PC-9 (cell line): Measurements from ENCODE around the gene PPARA. TPM values are rescaled to one million over a fixed set of nuclear protein-coding genes. Genes with fewer than 3 reads are reported as not detected.
A peak's percentile ranks its signal among the peaks of the same experiment; 100 is the strongest.

Source experiments
- BruUV-seq: library from RNA; stranded (reverse); fragments of 400-500 nt; replicated peaks from 2 replicates; lab custom pipeline; 2021; lab: Mats Ljungman, UMichigan
- CTCF ChIA-PET: fragments of 300-600 bp; sonication (Branson Sonifier 250); formaldehyde crosslinking; loops from one replicate; lab custom pipeline; 2022; ENCODE audit warnings: antibody characterized with exemption; lab: Charles Lee
- POLR2A ChIA-PET: fragments of 300-600 bp; sonication (Branson Sonifier 250); formaldehyde crosslinking; loops from one replicate; lab custom pipeline; 2022; ENCODE audit warnings: antibody characterized with exemption; ENCODE audit not compliant: unreplicated experiment; lab: Charles Lee
- DNase-seq, 2 experiments: peaks; one replicate each; pipeline versions ENCODE4 v3.0.0 to v3.0.0-alpha.2; 2015 to 2022; ENCODE audit warnings: mixed read lengths in 1 of 2
- H2AFZ ChIP-seq: fragments of 200-600 bp; sonication (generic); 2 replicates; pipeline ENCODE4 v1.8.1; 2017; ENCODE audit warnings: antibody characterized with exemption
- H3F3A ChIP-seq: fragments of 200-600 bp; sonication (generic); 2 replicates; pipeline ENCODE4 v1.8.1; 2017; ENCODE audit warnings: antibody characterized with exemption, mild to moderate bottlenecking, low read depth; ENCODE audit not compliant: insufficient read depth
- H3K27ac ChIP-seq: fragments of 200-600 bp; sonication (generic); 2 replicates; pipeline ENCODE4 v1.6.1; 2016; ENCODE audit warnings: mixed run types
- H3K27me3 ChIP-seq: fragments of 200-600 bp; sonication (generic); 2 replicates; pipeline ENCODE4 v1.6.1; 2016; ENCODE audit warnings: low read depth, mixed run types; ENCODE audit not compliant: insufficient read depth
- H3K36me3 ChIP-seq: fragments of 200-600 bp; sonication (generic); 2 replicates; pipeline ENCODE4 v1.6.1; 2016; ENCODE audit warnings: low read depth, mixed run types
- H3K4me1 ChIP-seq: fragments of 200-600 bp; sonication (generic); replicated peaks from 2 replicates; pipeline ENCODE4 v1.6.1; 2016; ENCODE audit warnings: mixed run types; ENCODE audit not compliant: insufficient read depth
- H3K4me2 ChIP-seq: fragments of 200-600 bp; sonication (generic); 2 replicates; pipeline ENCODE4 v1.6.1; 2017; ENCODE audit warnings: mixed run types
- H3K4me3 ChIP-seq: fragments of 200-600 bp; sonication (generic); 2 replicates; pipeline ENCODE4 v1.6.1; 2016; ENCODE audit warnings: mixed run types
- H3K79me2 ChIP-seq: fragments of 200-600 bp; sonication (generic); 2 replicates; pipeline ENCODE4 v1.6.1; 2017; ENCODE audit warnings: low read depth, mixed run types
- H3K9me2 ChIP-seq: fragments of 200-600 bp; sonication (generic); 2 replicates; pipeline ENCODE4 v1.8.1; 2017; ENCODE audit warnings: mild to moderate bottlenecking; ENCODE audit not compliant: insufficient read depth
- H3K9me3 ChIP-seq: fragments of 200-600 bp; sonication (generic); 2 replicates; pipeline ENCODE4 v1.8.1; 2016; ENCODE audit warnings: low read depth; ENCODE audit not compliant: insufficient read depth
- H4K20me1 ChIP-seq: fragments of 200-600 bp; sonication (generic); 2 replicates; pipeline ENCODE4 v1.8.1; 2017; ENCODE audit not compliant: insufficient read depth
- EZH2 ChIP-seq: fragments of 200-600 bp; sonication (generic); IDR thresholded peaks from 2 replicates; pipeline ENCODE4 v1.8.0; 2017; ENCODE audit warnings: antibody characterized with exemption, low read depth
- intact Hi-C: fragments of 100-400 bp; cut with micrococcal nuclease; formaldehyde crosslinking; loops from one replicate; pipeline ENCODE4 v1.10.0; 2022; ENCODE audit not compliant: unreplicated experiment
- total RNA-seq: library from RNA; stranded (reverse); gene quantifications from 2 replicates; pipeline ENCODE4 v1.2.3, GENCODE V29; 2021
- TF ChIP-seq, protein P1 (sequence below): fragments of 200-600 bp; sonication (generic); conservative IDR thresholded peaks from 2 replicates; pipeline ENCODE4 v1.6.1; 2017; ENCODE audit warnings: mixed run types, antibody characterized with exemption, mild to moderate bottlenecking, moderate library complexity

Gene PPARA
- total RNA-seq, 1 experiment from 2014 or later: 43.9 TPM

DNA sequence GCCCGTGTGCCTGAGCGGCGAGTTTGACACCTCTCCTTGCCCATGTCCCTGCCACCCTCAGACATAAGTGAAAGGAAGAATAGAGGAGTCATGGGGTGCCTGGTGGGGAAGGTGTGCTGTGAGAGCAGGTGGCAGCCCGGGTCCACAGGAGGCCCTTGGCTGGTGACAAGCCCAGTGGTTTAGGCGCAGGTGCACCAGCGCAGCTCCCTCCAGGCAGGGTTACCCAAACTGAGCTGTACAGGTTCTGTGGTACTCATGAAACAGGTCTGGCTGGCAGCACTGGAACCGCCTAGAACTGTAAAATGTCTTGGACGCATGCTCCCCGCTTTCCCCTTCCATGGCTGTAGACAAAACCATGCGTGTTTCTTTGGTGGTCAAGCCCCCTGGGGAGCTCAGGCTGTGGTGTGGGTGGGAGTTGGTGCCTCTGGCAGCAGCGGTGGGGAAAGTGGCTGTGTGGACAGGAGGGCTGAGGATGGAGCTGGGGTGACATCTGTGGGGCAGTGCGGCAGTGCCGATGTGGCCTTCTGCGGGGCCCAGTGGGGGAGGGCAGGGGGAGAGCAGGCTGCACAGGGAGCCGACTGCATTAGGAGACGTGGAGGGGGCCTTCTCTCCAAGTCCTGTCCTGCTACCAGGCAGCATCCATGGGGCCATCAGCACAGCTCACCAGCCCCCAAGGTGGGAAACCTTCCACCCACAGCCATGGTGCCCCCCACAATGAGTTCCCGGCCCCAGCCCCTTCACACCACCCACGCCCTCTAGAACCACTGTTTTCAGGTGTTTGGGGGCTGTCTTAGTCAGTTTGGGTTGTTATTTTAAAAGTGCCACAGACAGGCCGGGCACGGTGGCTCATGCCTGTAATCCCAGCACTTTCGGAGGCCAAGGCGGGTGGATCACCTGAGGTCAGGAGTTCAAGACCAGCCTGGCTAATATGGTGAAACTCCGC, 140.8 kb downstream of the PPARA start:
- ChIA-PET CTCF (no interaction called here), POLR2A (no interaction called here)

DNA sequence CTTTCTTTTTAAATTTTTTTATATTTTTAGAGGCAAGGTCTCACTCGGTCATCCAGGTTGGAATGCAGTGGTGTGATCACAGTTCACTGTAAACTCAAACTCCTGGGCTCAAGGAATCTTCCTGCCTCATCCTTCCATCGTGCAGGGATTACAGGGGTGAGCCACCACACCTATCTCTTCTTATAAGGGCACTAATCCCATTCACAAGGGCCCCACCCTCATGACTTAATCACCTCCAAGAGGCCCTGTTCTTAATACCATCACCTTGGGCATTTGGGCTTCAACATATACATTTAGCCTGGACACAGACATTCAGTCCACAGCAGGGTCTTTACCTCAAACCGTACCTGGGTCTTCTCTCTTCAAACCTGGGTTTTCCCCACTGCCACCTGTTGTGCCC, 141.8 kb downstream of the PPARA start:
- CTCF ChIA-PET: no interaction called here
- DNase-seq: no peak
- H4K20me1 ChIP-seq: no peaks in the 10 kb centered on the region
- H3F3A ChIP-seq: peaks cover 4% of the 10 kb centered on the region
- no peak overlapping the region for H3K4me3 ChIP-seq
- no peaks in the 10 kb centered on the region for H3K9me3 ChIP-seq
- peaks cover 7% of the 10 kb centered on the region; the same call in 1 of the 2 replicates for H3K4me1 ChIP-seq
- H3K9me2 ChIP-seq: no peaks in the 10 kb centered on the region
- peaks cover 4% of the 10 kb centered on the region for H3K79me2 ChIP-seq
- no peak overlapping the region for H3K4me2 ChIP-seq
- intact Hi-C loops: no loop called here
- H2AFZ ChIP-seq: no peak overlapping the region
- TF ChIP-seq, protein P1, sequence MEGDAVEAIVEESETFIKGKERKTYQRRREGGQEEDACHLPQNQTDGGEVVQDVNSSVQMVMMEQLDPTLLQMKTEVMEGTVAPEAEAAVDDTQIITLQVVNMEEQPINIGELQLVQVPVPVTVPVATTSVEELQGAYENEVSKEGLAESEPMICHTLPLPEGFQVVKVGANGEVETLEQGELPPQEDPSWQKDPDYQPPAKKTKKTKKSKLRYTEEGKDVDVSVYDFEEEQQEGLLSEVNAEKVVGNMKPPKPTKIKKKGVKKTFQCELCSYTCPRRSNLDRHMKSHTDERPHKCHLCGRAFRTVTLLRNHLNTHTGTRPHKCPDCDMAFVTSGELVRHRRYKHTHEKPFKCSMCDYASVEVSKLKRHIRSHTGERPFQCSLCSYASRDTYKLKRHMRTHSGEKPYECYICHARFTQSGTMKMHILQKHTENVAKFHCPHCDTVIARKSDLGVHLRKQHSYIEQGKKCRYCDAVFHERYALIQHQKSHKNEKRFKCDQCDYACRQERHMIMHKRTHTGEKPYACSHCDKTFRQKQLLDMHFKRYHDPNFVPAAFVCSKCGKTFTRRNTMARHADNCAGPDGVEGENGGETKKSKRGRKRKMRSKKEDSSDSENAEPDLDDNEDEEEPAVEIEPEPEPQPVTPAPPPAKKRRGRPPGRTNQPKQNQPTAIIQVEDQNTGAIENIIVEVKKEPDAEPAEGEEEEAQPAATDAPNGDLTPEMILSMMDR: no peak
- no peaks in the 10 kb centered on the region for H3K27me3 ChIP-seq
- H3K36me3 ChIP-seq: no peaks in the 10 kb centered on the region
- POLR2A ChIA-PET: no interaction called here
- no TSS peak for BruUV-seq
- H3K27ac ChIP-seq: no peak overlapping the region

More for the DNA sequence above, 140.8 kb downstream of the PPARA start:
- H4K20me1 ChIP-seq: no peaks in the 10 kb centered on the region
- H3K4me1 ChIP-seq: peaks cover 7% of the 10 kb centered on the region; the same call in 1 of the 2 replicates
- no peaks in the 10 kb centered on the region for H3K27me3 ChIP-seq
- no peaks in the 10 kb centered on the region for H3K79me2 ChIP-seq
- H2AFZ ChIP-seq: no peak overlapping the region
- no peak overlapping the region for H3K27ac ChIP-seq
- intact Hi-C loops: no loop called here
- H3K9me2 ChIP-seq: no peaks in the 10 kb centered on the region
- H3K36me3 ChIP-seq: no peaks in the 10 kb centered on the region
- DNase-seq: peak in 1 of 2 experiments; percentile 13
- H3K9me3 ChIP-seq: no peaks in the 10 kb centered on the region
- no peak for TF ChIP-seq EZH2
- TF ChIP-seq, protein P1: no peak
- BruUV-seq: no TSS peak
- H3K4me3 ChIP-seq: no peak overlapping the region
- H3K4me2 ChIP-seq: no peak overlapping the region
- peaks cover 4% of the 10 kb centered on the region for H3F3A ChIP-seq

DNA sequence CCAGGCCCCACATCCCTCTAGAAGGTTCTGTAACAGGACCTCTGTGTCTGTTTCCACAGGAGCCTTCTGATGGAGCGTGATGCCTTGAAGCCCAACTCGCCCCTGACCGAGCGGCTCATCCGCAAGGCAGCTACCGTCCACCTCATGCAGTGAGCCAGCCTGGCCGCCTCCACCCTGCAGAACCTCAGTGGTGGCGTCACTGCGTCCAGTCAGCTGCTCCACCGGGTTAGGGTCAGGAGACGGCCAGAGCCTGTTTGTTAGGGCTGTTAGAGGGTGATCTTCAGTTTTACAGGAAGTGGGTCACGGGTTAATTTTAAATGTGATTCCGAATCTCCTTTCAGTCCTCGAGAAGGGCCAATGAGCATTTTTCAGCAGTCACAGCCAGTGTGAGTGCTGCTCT, 142.4 kb downstream of the PPARA start:
- Histone ChIP-seq H3K79me2 (peaks cover 10% of the 10 kb centered on the region), H3K9me2 (no peaks in the 10 kb centered on the region), H3K36me3 (no peaks in the 10 kb centered on the region), H3F3A (peaks cover 4% of the 10 kb centered on the region), H3K27ac (no peak overlapping the region), H3K4me2 (no peak overlapping the region), H3K9me3 (no peaks in the 10 kb centered on the region), H4K20me1 (no peaks in the 10 kb centered on the region), H3K27me3 (no peaks in the 10 kb centered on the region), H3K4me1 (peaks cover 11% of the 10 kb centered on the region), H3K4me3 (no peak overlapping the region), H2AFZ (no peak overlapping the region)
- ChIA-PET CTCF (no interaction called here), POLR2A (no interaction called here)
- TF ChIP-seq, protein P1: no peak
- no peak for TF ChIP-seq EZH2
- DNase-seq: no peak
- BruUV-seq: no TSS peak
- intact Hi-C loops: no loop called here

Other genes starting within 250 kb of the PPARA start
- 66.9 and 75.5 TPM in 2 replicates for gene WNT7B, start 173.4 kb upstream of the PPARA start, total RNA-seq
- gene CDPF1, start 99.8 kb downstream of the PPARA start, total RNA-seq: 15.0 and 16.0 TPM in 2 replicates
- not detected in 2 replicates for gene PKDREJ, start 112.8 kb downstream of the PPARA start, total RNA-seq
- gene TTC38, start 117.5 kb downstream of the PPARA start, total RNA-seq: 13.1 and 15.2 TPM in 2 replicates
- 51.5 and 64.6 TPM in 2 replicates for gene GTSE1, start 146.3 kb downstream of the PPARA start, total RNA-seq
- 51.5 and 58.2 TPM in 2 replicates for gene TRMU, start 185.2 kb downstream of the PPARA start, total RNA-seq